Activated T-cell treated with anti-CD3 and anti-CD28 coated beads, Interleukin-2, amount 50 U/mL, for 72 hours (primary cell): Measurements from ENCODE around the gene TMEM266. TPM values are rescaled to one million over a fixed set of nuclear protein-coding genes. Genes with fewer than 3 reads are reported as not detected.

Experiments
- ATAC-seq, 2 donors: fragments of 150-1000 bp; cut with Tn5 transposase; replicated peaks in 1 of 2; 2 replicates each; pipeline ENCODE4 v1.10.0; 2021; ENCODE audit warnings: moderate library complexity in 2 of 2, mild to moderate bottlenecking in 1 of 2
- DNase-seq, 2 donors: peaks; one replicate each; pipeline ENCODE4 v3.0.0; 2021 to 2022; ENCODE audit warnings: mixed read lengths in 1 of 2
- H3K27ac Mint-ChIP-seq: one replicate; pipeline ENCODE4 v1.8.0; 2022; ENCODE audit warnings: mild to moderate bottlenecking, moderate library complexity, mixed read lengths
- H3K27me3 Mint-ChIP-seq: one replicate; pipeline ENCODE4 v1.8.0; 2022; ENCODE audit warnings: low read depth, mixed read lengths
- H3K36me3 Mint-ChIP-seq, 2 donors: one replicate each; pipeline ENCODE4 v1.8.0; 2022; ENCODE audit warnings: mixed read lengths in 2 of 2, mild to moderate bottlenecking in 1 of 2; ENCODE audit not compliant: insufficient read depth in 2 of 2
- H3K4me1 Mint-ChIP-seq: one replicate; pipeline ENCODE4 v1.8.0; 2022; ENCODE audit warnings: low read depth, mixed read lengths
- H3K4me3 Mint-ChIP-seq, 2 donors: one replicate each; pipeline ENCODE4 v1.8.0; 2022; ENCODE audit warnings: mild to moderate bottlenecking in 2 of 2, mixed read lengths in 2 of 2, moderate library complexity in 2 of 2
- H3K9me3 Mint-ChIP-seq, 2 donors: one replicate each; pipeline ENCODE4 v1.8.0; 2022; ENCODE audit warnings: mixed read lengths in 2 of 2
- total RNA-seq, 2 donors: library from RNA; stranded (reverse); gene quantifications; one replicate each; pipeline ENCODE4 v1.2.3, GENCODE V29; 2022

Gene TMEM266
- total RNA-seq, 2 donors from 2014 or later: not detected

DNA sequence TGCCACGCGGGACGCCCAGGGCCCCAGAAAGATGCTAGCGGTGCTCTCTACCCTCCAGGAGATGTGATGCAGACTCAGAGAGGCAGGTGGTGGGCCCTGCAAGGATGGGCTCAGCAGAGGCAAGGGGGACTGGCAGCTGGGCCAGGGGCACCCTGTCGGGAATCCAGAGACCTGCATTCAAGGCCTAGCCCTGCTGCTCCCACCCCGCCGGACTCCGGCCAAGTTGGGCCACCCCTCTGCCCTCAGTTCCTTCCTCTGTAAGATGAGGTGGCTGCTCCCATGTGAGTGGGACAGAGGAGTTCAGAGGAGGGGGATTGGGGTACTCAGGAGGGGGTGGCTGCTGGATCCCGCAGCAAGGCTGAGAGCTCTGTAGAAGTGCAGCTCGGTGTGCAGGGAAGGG lies 116.3 kb downstream of the TMEM266 start:
- H3K27me3 Mint-ChIP-seq: peaks cover 56% of the 10 kb centered on the region
- H3K36me3 Mint-ChIP-seq: no peaks in the 10 kb centered on the region
- H3K27ac Mint-ChIP-seq: no peak overlapping the region
- H3K4me1 Mint-ChIP-seq: no peaks in the 10 kb centered on the region
- H3K9me3 Mint-ChIP-seq: no peaks in the 10 kb centered on the region
- DNase-seq (no peak), ATAC-seq (no peak)
- no peak overlapping the region for H3K4me3 Mint-ChIP-seq

GRCh38 chr15:76176487-76177085 lies 116.8 kb downstream of the TMEM266 start:
- Mint-ChIP-seq H3K4me3 (no peak overlapping the region), H3K27me3 (peaks cover 61% of the 10 kb centered on the region), H3K27ac (no peak overlapping the region), H3K9me3 (no peaks in the 10 kb centered on the region), H3K4me1 (peaks cover 5% of the 10 kb centered on the region), H3K36me3 (no peaks in the 10 kb centered on the region)
- ATAC-seq (no peak), DNase-seq (no peak)

- Mint-ChIP-seq H3K36me3 (no peaks in the 10 kb centered on the region), H3K4me3 (no peak overlapping the region), H3K27me3 (peaks cover 67% of the 10 kb centered on the region), H3K9me3 (no peaks in the 10 kb centered on the region), H3K27ac (no peak overlapping the region), H3K4me1 (peaks cover 11% of the 10 kb centered on the region)
- ATAC-seq (no peak), DNase-seq (no peak)
Measured at GRCh38 chr15:76177491-76178040, 117.8 kb downstream of the TMEM266 start.

DNA sequence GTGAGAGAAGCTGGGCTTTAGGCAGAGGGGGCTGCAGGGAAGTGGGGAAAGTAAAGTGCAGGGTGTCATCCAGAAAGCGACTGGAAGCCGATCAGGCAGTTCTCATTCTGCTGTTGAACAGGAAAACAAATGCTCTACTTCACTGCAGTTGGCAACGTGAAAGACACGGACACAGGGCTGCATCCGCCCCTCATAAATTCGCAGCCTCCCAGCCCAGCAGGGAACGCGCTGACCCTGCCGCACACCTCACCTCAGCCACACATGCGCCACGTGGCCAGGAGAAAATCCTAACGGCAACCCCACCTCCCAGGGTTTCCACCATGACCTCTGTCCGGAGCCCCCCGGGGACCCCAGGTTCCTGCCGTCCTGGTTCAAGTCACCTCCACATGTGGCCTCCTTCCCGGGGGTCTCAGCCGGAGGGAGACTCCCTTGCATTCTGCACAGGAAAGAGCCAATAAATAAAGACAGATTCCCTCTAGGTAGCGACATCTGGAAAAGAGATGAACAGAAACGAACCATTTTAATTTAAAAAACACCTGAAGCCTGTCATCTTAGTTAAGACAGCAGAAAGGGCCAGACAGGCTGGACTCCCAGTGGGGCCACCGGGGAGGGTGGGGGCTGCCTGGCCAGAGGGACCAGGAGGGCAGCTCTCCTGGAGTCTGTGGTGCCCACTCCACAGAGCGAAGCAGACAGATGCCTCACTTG lies 118.7 kb downstream of the TMEM266 start:
- H3K36me3 Mint-ChIP-seq: no peaks in the 10 kb centered on the region
- peaks cover 11% of the 10 kb centered on the region for H3K4me1 Mint-ChIP-seq
- ATAC-seq (no peak), DNase-seq (no peak)
- no peak overlapping the region for H3K27ac Mint-ChIP-seq
- no peak overlapping the region for H3K4me3 Mint-ChIP-seq
- H3K27me3 Mint-ChIP-seq: peaks cover 59% of the 10 kb centered on the region
- no peaks in the 10 kb centered on the region for H3K9me3 Mint-ChIP-seq

DNA sequence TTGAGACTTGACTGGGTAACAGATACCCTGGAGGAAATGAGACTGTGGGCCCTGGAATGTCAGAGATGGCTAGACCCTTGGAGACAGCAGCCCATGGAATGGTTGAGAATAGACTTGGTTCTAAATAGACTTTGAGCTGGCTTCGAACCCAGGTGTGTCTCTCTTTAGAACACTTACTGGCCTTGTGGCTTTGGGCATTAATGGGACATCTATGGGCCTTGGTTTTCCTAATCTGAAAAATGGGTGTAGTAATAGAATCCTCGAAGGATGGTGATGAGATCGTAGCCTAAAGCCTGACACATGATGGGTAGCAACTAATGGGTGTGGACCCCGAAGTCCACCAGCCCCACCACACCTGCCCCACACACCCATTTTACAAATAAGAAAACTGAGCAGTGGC lies 119.2 kb downstream of the TMEM266 start:
- ATAC-seq (no peak), DNase-seq (no peak)
- H3K9me3 Mint-ChIP-seq: no peaks in the 10 kb centered on the region
- H3K4me3 Mint-ChIP-seq: no peak overlapping the region
- no peak overlapping the region for H3K27ac Mint-ChIP-seq
- H3K36me3 Mint-ChIP-seq: no peaks in the 10 kb centered on the region
- H3K27me3 Mint-ChIP-seq: peaks cover 54% of the 10 kb centered on the region
- H3K4me1 Mint-ChIP-seq: peaks cover 11% of the 10 kb centered on the region

DNA sequence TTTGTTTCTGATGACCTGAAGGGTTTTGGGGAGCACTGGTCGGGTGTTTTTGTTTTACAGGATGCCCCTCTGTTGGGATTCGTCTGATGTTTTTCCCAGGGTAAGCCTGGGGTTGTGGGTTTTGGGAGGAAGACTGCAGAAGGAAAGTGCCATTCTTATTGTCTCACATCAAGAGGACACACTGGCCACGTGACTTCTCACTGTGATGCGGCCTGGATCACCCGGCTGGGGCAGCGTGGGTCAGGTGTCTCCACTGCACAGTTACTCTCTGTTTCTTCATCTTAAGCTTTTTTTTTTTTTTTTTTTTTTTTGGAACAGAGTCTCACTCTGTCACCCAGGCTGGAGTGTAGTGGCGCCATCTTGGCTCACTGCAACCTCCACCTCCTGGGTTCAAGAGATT lies 120.5 kb downstream of the TMEM266 start:
- H3K27me3 Mint-ChIP-seq: peaks cover 58% of the 10 kb centered on the region

GRCh38 chr15:76181705-76182107 lies 121.9 kb downstream of the TMEM266 start:
- DNase-seq: peak; percentile 54 to 58
- H3K36me3 Mint-ChIP-seq: no peaks in the 10 kb centered on the region
- H3K27ac Mint-ChIP-seq: no peak overlapping the region
- peaks cover 11% of the 10 kb centered on the region for H3K4me1 Mint-ChIP-seq
- peak overlapping the region; percentile 34 to 53 for H3K4me3 Mint-ChIP-seq
- no peaks in the 10 kb centered on the region for H3K9me3 Mint-ChIP-seq
- peak; percentile 92 to 93 for ATAC-seq
- peaks cover 67% of the 10 kb centered on the region for H3K27me3 Mint-ChIP-seq

More for the DNA sequence above, 120.5 kb downstream of the TMEM266 start:
- H3K4me1 Mint-ChIP-seq: peaks cover 11% of the 10 kb centered on the region
- no peaks in the 10 kb centered on the region for H3K36me3 Mint-ChIP-seq
- ATAC-seq (no peak), DNase-seq (no peak)
- H3K4me3 Mint-ChIP-seq: no peak overlapping the region
- H3K27ac Mint-ChIP-seq: no peak overlapping the region
- no peaks in the 10 kb centered on the region for H3K9me3 Mint-ChIP-seq

DNA sequence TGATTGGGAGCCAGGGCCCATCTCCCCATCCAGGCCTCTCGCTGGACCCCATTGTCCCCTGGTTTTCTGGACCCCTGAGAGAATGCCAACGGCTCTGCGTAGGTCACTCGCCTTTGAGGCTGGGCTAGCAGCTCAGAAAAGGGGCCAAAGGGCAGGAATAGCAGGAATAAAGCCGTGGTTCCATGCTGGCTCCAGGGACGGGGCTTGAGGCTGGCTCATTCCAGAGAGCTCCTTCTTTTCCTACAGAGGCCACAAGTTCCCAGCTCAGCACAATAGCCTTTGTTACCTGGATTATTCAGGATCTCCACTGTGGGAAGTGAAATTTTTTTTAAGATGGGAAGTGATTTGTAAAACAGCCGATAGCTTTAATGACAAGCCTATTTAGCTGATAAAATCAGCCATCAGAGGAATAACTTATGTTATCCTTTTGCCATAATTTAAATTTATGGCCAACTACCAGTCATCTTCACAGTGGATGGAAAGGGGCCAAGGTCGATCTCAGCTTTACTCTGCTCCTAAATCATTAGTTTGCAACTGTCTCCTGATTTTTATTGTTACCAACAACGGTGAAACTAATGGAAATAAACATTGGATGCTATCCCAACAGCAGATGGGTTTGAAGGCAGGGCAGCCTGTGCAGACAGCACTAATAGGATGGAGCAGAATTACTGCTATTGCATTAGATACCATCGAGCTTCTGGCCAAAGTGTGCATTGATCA lies 124.3 kb downstream of the TMEM266 start:
- Mint-ChIP-seq H3K27ac (no peak overlapping the region), H3K4me3 (no peak overlapping the region), H3K27me3 (peaks cover 67% of the 10 kb centered on the region), H3K9me3 (no peaks in the 10 kb centered on the region), H3K36me3 (peaks cover 0 to 2% of the 10 kb centered on the region in 2 donors), H3K4me1 (peaks cover 11% of the 10 kb centered on the region)
- DNase-seq (no peak), ATAC-seq (no peak)

DNA sequence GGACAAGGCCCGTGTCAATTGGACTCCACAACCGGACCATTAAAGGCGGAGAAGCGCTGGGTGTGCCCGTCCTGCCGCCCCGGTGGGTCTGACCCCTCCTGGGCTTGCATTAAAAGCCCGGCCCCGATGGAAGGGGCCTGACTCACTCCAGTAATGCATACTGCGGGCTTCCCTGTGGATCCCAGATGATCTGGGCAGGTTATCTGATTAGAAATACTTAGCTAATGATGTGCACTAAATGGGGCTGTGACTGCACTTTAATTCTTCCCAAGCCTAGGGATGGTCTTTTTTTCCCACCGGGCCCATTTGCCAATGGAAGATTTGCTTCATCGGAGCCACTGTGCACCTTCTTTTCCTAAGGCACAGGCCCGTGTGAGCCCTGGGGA lies 124.9 kb downstream of the TMEM266 start:
- H3K9me3 Mint-ChIP-seq: no peaks in the 10 kb centered on the region
- H3K36me3 Mint-ChIP-seq: peaks cover 0 to 2% of the 10 kb centered on the region in 2 donors
- DNase-seq (no peak), ATAC-seq (no peak)
- H3K4me3 Mint-ChIP-seq: no peak overlapping the region
- H3K27ac Mint-ChIP-seq: no peak overlapping the region
- H3K4me1 Mint-ChIP-seq: peaks cover 11% of the 10 kb centered on the region
- H3K27me3 Mint-ChIP-seq: peaks cover 67% of the 10 kb centered on the region

DNA sequence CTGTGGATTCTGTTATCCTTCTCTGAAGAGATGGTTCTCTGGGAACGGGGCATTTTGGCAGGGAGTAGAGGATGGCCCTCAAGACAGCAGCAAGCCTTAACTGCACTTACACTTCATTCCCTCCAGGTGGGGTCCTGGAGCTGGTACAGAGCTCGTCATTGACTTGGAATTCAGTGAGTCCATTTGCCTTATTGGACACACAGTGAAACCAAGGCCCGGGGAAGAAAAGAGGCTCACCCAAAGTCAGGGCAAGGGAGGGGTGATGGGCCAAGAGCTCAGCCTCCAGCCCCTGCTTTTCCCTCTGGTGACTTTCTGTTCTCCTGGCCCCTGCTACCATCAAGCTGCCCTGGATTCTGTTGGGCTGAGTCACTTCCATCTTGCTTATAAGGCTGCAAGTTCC lies 125.9 kb downstream of the TMEM266 start:
- Mint-ChIP-seq H3K4me3 (no peak overlapping the region), H3K36me3 (peaks cover 0 to 2% of the 10 kb centered on the region in 2 donors), H3K27me3 (peaks cover 67% of the 10 kb centered on the region), H3K4me1 (peaks cover 19% of the 10 kb centered on the region), H3K9me3 (no peaks in the 10 kb centered on the region), H3K27ac (no peak overlapping the region)
- DNase-seq (peak in 1 of 2 donors; percentile 19), ATAC-seq (no peak)

- no peaks in the 10 kb centered on the region for H3K9me3 Mint-ChIP-seq
- H3K4me1 Mint-ChIP-seq: peaks cover 16% of the 10 kb centered on the region
- peaks cover 0 to 2% of the 10 kb centered on the region in 2 donors for H3K36me3 Mint-ChIP-seq
- no peak overlapping the region for H3K4me3 Mint-ChIP-seq
- DNase-seq (no peak), ATAC-seq (no peak)
- H3K27me3 Mint-ChIP-seq: peaks cover 59% of the 10 kb centered on the region
- H3K27ac Mint-ChIP-seq: no peak overlapping the region
Measured at GRCh38 chr15:76187163-76187562, 127.4 kb downstream of the TMEM266 start.

DNA sequence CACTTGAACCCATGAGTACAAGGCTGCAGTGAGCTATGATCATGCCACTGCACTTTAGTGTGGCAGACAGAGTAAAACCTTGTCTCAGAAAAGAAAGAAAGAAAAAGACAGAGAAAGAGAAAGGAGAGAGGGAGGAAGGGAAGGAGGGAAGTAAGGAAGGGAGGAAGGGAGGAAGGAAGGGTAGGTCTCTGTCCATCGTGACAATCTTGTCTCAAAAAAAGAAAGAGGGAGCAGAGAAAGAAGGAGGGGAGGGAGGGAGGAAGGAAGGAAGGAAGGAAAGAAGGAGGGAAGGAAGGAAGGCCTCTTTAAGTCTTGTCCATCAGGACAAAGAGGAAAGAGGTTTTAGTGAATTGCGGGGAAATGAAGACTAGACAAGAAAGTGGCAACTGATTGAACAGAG lies 129.3 kb downstream of the TMEM266 start:
- no peak for DNase-seq
- no peak overlapping the region for H3K27ac Mint-ChIP-seq
- no peak overlapping the region for H3K4me3 Mint-ChIP-seq
- peaks cover 59% of the 10 kb centered on the region for H3K27me3 Mint-ChIP-seq
- H3K36me3 Mint-ChIP-seq: peaks cover 0 to 2% of the 10 kb centered on the region in 2 donors
- H3K9me3 Mint-ChIP-seq: no peaks in the 10 kb centered on the region
- peaks cover 16% of the 10 kb centered on the region for H3K4me1 Mint-ChIP-seq
- ATAC-seq: no peak

GRCh38 chr15:76190070-76190564 lies 130.3 kb downstream of the TMEM266 start:
- ATAC-seq (no peak), DNase-seq (no peak)
- Mint-ChIP-seq H3K9me3 (no peaks in the 10 kb centered on the region), H3K27ac (no peak overlapping the region), H3K4me1 (peaks cover 16% of the 10 kb centered on the region), H3K27me3 (peaks cover 65% of the 10 kb centered on the region), H3K4me3 (peak overlapping the region in 1 of 2 donors; percentile 64), H3K36me3 (peaks cover 0 to 2% of the 10 kb centered on the region in 2 donors)
